PFSK-1 (cell line): ENCODE measurements around the gene FAM171A2.

Experiments used
- POLR2AphosphoS5 ChIP-seq: IDR thresholded peaks from 2 replicates; pipeline ENCODE4 v1.6.1; 2012; ENCODE audit warnings: low read depth, mild to moderate bottlenecking, control low read depth, low read length, moderate library complexity
- TAF1 ChIP-seq: IDR thresholded peaks from 2 replicates; pipeline ENCODE4 v1.6.1; 2012; ENCODE audit warnings: low read length, control low read depth, borderline replicate concordance; ENCODE audit not compliant: insufficient read depth

DNA sequence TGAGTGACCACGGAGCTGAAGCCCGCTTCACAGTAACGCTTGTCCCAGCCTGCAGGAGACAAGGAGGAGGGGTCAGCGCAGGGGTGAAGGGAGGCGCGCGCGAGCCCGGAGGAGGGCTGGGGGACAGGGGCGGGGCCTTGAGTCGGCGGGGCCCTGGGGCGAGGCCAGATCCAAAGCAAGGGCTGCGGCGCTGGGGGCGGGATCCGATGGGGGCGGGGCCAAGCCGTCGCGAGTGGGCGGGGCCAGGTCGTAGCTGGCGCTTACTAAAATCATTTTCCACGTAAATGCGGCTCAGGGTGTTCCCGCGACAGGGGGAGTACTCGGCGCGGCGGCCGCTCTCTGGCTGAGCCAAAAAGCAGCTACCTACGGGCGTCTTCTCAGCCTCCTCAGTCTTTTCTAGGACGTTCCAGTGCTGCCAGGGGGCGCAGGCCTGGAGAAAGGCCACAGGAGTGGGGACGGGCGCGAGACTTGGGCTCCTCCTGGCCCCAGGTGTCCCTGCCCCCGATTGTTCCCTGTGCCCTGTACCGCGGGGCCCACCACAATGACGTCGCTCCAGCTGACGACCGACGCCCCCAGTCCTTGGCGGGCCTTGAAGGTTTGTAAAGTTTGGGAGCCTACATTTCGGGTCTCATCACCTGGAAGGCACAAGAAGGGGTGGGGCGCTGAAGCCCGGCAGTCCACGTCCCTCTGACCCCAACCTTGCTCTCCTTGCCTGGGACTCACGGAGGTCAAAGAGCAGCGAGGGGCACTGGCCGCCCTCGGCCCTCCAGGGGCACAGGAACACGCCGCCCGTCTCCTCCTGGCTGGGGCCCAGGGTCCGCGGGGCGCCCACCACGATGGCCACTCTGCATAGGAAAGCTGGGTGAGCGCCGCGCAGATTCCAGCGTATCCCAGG, 21.9 kb upstream of the FAM171A2 start:
- no peak for TF ChIP-seq POLR2AphosphoS5
- no peak for TF ChIP-seq TAF1
